ENCODE data around the gene AGO1.

DNA sequence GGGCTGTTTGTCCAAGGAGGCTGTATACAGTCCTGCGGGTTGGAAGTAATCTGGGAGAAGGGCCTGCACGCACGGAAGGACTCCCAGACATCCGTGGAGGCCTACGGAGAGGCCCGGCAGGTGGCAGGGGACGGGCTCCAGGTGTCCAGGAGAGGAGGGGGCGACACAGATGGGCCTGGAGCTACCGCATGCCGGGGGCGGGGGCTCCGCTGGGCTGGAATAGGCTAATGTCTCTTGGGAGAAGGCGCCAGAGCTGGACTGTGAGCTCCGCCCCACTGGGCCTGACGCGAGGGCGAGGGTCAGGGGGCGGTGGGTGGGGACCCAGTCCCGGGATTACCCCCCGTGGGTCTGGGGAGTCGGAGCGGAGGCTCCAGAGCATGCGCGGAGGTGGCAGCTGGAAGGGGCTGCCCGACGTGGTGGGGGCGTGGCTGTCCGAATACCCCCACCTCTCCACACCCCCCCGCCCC lies 659 bp downstream of the AGO1 start:
- TF ChIP-seq, protein P1, sequence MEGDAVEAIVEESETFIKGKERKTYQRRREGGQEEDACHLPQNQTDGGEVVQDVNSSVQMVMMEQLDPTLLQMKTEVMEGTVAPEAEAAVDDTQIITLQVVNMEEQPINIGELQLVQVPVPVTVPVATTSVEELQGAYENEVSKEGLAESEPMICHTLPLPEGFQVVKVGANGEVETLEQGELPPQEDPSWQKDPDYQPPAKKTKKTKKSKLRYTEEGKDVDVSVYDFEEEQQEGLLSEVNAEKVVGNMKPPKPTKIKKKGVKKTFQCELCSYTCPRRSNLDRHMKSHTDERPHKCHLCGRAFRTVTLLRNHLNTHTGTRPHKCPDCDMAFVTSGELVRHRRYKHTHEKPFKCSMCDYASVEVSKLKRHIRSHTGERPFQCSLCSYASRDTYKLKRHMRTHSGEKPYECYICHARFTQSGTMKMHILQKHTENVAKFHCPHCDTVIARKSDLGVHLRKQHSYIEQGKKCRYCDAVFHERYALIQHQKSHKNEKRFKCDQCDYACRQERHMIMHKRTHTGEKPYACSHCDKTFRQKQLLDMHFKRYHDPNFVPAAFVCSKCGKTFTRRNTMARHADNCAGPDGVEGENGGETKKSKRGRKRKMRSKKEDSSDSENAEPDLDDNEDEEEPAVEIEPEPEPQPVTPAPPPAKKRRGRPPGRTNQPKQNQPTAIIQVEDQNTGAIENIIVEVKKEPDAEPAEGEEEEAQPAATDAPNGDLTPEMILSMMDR (IDR thresholded peaks at IDR 0.05), result no peak
- TF ChIP-seq POLR2A (IDR thresholded peaks at IDR 0.05), result no peak
